Left lung (tissue), 10 donors: Measurements from ENCODE around the gene RAB14. TPM values are rescaled to one million over a fixed set of nuclear protein-coding genes. Genes with fewer than 3 reads are reported as not detected.

ENCODE experiments used
- ATAC-seq: fragments of 200-7000 bp; cut with Tn5 transposase; one replicate; pipeline ENCODE4 v1.9.1; 2020; ENCODE audit warnings: moderate library complexity
- DNase-seq, 4 donors: peaks; one replicate each; pipeline ENCODE4 v3.0.0-alpha.2; 2013 to 2020
- H3K27ac ChIP-seq, 2 donors: fragments of 200-600 bp; sonication (generic) in 1 of 2; one replicate each; pipeline versions ENCODE4 v1.5.0 to v1.8.0; 2020 to 2021
- H3K27me3 ChIP-seq, 2 donors: fragments of 200-600 bp; sonication (generic) in 1 of 2; one replicate each; pipeline versions ENCODE4 v1.5.0 to v1.8.0; 2020 to 2021
- H3K36me3 ChIP-seq, 2 donors: fragments of 200-600 bp; sonication (generic) in 1 of 2; one replicate each; pipeline versions ENCODE4 v1.5.0 to v1.8.0; 2020 to 2021
- H3K4me1 ChIP-seq, 2 donors: fragments of 200-600 bp; one replicate each; pipeline ENCODE4 v1.8.0; 2021
- H3K4me3 ChIP-seq, 2 donors: fragments of 200-600 bp; sonication (generic) in 1 of 2; one replicate each; pipeline versions ENCODE4 v1.5.0 to v1.8.0; 2020 to 2021; ENCODE audit warnings: mild to moderate bottlenecking in 1 of 2
- H3K9me3 ChIP-seq, 2 donors: fragments of 200-600 bp; sonication (generic) in 1 of 2; one replicate each; pipeline versions ENCODE4 v1.5.0 to v1.8.0; 2020 to 2021
- intact Hi-C, 2 donors: fragments of 100-400 bp; cut with DNase I; formaldehyde crosslinking; loops; one replicate each; pipeline versions ENCODE4 v1.11.2 to v1.14.2; 2022
- polyA plus RNA-seq, 6 donors: library from polyadenylated mRNA; unstranded; fragments of 120-200 nt; gene quantifications; one replicate each; pipeline ENCODE4 v1.2.1, GENCODE V29; 2013; ENCODE audit not compliant: insufficient read length in 6 of 6
- total RNA-seq, 2 donors: library from RNA; stranded (reverse); fragmentation: NEBNext Ultra II Directional; extraction: Animal tissue kit (Norgen Biotek cat#: 25700); gene quantifications; one replicate each; pipeline ENCODE4 v1.2.1, GENCODE V29; 2021
- TF ChIP-seq, protein P1 (sequence below), 2 donors: fragments of 200-600 bp; sonication (generic) in 1 of 2; IDR thresholded peaks; one replicate each; pipeline versions ENCODE4 v1.5.0 to v1.8.0; 2021; ENCODE audit warnings: antibody characterized with exemption in 2 of 2
- donor health status: DM: no; HTN: yes; CAD: no.
- donor health status: DM: no; HTN: no; CAD: no.

The RAB14 gene
- total and polyA plus RNA-seq, 8 donors: 81.0 to 111 (median 89.5) TPM

DNA sequence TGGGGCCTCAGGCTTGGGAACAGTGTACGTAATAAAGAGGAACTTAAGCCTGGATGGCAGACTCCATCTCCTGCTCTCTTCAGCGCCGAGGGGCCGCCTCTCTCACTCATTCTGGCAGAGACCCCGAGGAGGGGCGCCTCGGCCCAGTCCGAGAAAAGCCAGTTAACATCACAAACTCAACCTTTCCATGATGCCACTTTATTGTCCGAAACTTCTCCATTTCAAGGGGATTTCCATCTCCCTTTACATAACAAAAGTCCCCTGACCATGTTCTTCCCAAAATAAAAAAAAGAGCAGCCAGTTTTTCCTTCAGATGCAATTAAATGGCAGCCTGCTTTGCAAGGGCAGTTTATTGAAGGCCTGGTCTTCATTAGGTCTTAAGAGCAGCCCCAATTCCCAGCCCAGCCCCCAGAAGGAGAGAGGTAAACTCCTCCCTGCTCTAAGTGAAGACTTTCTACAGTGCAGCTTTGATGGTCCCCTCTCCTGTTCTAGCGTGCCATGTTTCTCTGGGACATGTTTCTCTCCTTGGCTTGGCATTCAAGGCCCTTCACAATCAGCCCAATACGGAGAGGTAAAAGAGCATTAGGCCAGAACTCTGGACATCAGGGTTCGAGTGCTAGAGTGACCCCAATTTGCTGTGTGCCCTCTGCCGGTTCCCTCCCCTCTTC lies 19.5 kb upstream of the RAB14 start:
- no peak overlapping the region for H3K4me3 ChIP-seq
- H3K9me3 ChIP-seq: no peaks in the 10 kb centered on the region
- TF ChIP-seq, protein P1, sequence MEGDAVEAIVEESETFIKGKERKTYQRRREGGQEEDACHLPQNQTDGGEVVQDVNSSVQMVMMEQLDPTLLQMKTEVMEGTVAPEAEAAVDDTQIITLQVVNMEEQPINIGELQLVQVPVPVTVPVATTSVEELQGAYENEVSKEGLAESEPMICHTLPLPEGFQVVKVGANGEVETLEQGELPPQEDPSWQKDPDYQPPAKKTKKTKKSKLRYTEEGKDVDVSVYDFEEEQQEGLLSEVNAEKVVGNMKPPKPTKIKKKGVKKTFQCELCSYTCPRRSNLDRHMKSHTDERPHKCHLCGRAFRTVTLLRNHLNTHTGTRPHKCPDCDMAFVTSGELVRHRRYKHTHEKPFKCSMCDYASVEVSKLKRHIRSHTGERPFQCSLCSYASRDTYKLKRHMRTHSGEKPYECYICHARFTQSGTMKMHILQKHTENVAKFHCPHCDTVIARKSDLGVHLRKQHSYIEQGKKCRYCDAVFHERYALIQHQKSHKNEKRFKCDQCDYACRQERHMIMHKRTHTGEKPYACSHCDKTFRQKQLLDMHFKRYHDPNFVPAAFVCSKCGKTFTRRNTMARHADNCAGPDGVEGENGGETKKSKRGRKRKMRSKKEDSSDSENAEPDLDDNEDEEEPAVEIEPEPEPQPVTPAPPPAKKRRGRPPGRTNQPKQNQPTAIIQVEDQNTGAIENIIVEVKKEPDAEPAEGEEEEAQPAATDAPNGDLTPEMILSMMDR (IDR thresholded peaks at IDR 0.05): no peak
- intact Hi-C loops: no loop called here
- H3K27me3 ChIP-seq: no peaks in the 10 kb centered on the region
- H3K36me3 ChIP-seq: no peaks in the 10 kb centered on the region
- ATAC-seq: no peak
- peak overlapping the region in 1 of 2 donors; percentile 35 for H3K27ac ChIP-seq
- DNase-seq: peak in 1 of 4 donors; percentile 79
- H3K4me1 ChIP-seq: peaks cover 0 to 17% of the 10 kb centered on the region in 2 donors

DNA sequence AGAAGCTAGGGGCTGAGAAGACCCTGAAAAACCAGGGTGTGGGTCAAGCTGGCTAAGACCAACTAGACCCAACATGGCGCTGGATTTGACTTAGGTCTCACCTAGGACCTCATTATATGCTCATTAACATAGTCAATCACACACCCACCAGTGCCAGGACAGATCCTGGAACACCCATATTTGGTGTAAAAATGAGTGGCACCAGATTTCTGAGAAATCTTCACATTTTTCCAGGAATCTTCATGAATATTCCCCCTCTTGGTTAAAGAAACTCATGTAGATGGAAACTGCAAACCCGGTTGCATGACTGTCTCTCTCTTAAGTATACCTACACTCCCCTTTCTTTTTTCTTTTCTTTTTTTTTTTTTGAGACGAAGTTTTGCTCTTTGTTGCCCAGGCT lies 17.9 kb upstream of the RAB14 start:
- intact Hi-C loops: loop anchor here in 1 of 2 donors (10.0 kb wide), 1 partner anchor 85 kb away; no protein-coding TSS in a partner anchor
- no peak for DNase-seq
- ATAC-seq: no peak
- Histone ChIP-seq H3K4me1 (peaks cover 0 to 22% of the 10 kb centered on the region in 2 donors), H3K27ac (no peak overlapping the region), H3K9me3 (no peaks in the 10 kb centered on the region), H3K4me3 (no peak overlapping the region), H3K36me3 (no peaks in the 10 kb centered on the region), H3K27me3 (no peaks in the 10 kb centered on the region)
- TF ChIP-seq, protein P1 (IDR thresholded peaks at IDR 0.05): no peak

DNA sequence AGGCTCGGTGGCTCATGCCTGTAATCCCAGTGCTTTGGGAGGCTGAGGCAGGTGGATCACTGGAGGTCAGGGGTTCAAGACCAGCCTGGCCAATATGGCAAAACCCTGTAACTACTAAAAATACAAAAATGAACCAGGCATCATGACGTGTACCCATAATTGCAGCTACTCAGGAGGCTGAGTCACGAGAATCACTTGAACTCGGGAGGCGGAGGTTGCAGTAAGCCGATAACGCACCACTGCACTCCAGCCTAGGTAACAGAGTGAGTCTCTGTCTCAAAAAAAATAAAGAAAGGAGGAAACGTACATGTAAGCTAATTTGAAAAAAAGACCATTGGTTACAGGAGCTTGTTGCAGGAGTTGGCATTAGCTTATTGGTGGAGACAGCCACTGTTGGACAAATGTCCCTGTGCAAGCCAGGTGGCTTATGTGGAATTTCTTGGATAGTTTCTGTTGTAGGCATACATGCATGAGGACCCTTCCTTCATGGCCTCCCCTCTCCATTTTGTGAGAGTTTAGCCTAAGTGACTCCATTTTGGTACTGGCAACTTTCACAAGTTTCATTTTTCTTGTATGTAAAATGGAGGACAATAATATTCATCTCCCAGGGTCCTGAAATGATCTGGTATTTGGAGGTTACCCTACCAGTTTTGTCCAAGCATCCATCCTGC lies 16.8 kb upstream of the RAB14 start:
- intact Hi-C loops: loop anchor here in 1 of 2 donors (10.0 kb wide), 1 partner anchor 86 kb away; no protein-coding TSS in a partner anchor
- no peak for ATAC-seq
- H3K36me3 ChIP-seq: no peaks in the 10 kb centered on the region
- no peaks in the 10 kb centered on the region for H3K9me3 ChIP-seq
- H3K4me3 ChIP-seq: no peak overlapping the region
- H3K4me1 ChIP-seq: peaks cover 0 to 25% of the 10 kb centered on the region in 2 donors
- DNase-seq: no peak
- no peak overlapping the region for H3K27ac ChIP-seq
- TF ChIP-seq, protein P1 (IDR thresholded peaks at IDR 0.05): no peak
- H3K27me3 ChIP-seq: no peaks in the 10 kb centered on the region

DNA sequence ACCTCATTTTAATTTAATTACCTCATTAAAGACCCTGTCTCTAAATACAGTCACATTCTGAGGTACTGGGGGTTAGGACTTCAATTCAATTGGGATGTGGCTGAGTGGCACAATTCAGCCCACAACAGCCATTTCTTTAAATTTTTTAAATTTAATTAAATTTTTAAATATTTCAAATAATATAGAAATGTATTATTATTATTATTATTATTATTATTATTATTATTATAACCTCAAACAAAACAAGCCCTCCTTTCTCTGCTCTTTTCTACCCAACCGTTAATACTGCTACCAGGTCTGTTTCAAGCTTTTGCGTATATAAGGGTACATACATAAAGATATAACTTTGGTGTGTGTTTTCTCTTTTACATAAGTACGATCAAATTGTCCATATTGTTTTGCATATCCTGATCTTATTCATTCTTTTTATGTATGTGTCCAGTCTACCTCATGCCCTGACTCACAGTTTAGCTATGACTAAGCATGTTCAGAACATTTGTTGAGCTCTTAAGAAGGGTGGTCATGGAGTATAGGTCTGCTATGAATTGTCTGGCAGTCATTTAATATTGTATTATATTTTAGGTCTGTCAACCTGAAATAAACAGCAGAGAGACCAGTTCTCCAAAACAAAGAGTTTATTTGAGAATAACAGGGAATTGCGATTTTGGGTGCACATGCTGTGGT lies 16.1 kb upstream of the RAB14 start:
- H3K27me3 ChIP-seq: no peaks in the 10 kb centered on the region
- no peak for ATAC-seq

More for the DNA sequence above, 16.1 kb upstream of the RAB14 start:
- Histone ChIP-seq H3K36me3 (no peaks in the 10 kb centered on the region), H3K4me3 (no peak overlapping the region), H3K9me3 (no peaks in the 10 kb centered on the region), H3K4me1 (peaks cover 2 to 32% of the 10 kb centered on the region in 2 donors), H3K27ac (no peak overlapping the region)
- TF ChIP-seq, protein P1 (IDR thresholded peaks at IDR 0.05): no peak
- no peak for DNase-seq
- intact Hi-C loops: loop anchor here in 1 of 2 donors (10.0 kb wide), 1 partner anchor 87 kb away; no protein-coding TSS in a partner anchor
